Hepatocyte (in vitro differentiated cells): ENCODE measurements around the gene TBCD.

Source experiments
- EZH2 ChIP-seq: fragments of 200-600 bp; sonication (generic); IDR thresholded peaks from 2 replicates; pipeline ENCODE4 v1.6.1; 2016; ENCODE audit warnings: antibody characterized with exemption, mild to moderate bottlenecking, borderline replicate concordance
- EZH2phosphoT487 ChIP-seq: fragments of 200-600 bp; sonication (generic); IDR thresholded peaks from one replicate; pipeline ENCODE4 v1.6.1; 2018; ENCODE audit warnings: antibody characterized with exemption, mild to moderate bottlenecking, low read depth, moderate library complexity; ENCODE audit not compliant: unreplicated experiment, severe bottlenecking
- TF ChIP-seq, protein P1 (sequence below): fragments of 200-600 bp; sonication (generic); IDR thresholded peaks from 2 replicates; pipeline ENCODE4 v1.5.1; 2016; ENCODE audit warnings: antibody characterized with exemption, mild to moderate bottlenecking; ENCODE audit not compliant: poor library complexity

GRCh38 chr17:82815790-82816305 is 64.0 kb downstream of the TBCD start:
- TF ChIP-seq, protein P1, sequence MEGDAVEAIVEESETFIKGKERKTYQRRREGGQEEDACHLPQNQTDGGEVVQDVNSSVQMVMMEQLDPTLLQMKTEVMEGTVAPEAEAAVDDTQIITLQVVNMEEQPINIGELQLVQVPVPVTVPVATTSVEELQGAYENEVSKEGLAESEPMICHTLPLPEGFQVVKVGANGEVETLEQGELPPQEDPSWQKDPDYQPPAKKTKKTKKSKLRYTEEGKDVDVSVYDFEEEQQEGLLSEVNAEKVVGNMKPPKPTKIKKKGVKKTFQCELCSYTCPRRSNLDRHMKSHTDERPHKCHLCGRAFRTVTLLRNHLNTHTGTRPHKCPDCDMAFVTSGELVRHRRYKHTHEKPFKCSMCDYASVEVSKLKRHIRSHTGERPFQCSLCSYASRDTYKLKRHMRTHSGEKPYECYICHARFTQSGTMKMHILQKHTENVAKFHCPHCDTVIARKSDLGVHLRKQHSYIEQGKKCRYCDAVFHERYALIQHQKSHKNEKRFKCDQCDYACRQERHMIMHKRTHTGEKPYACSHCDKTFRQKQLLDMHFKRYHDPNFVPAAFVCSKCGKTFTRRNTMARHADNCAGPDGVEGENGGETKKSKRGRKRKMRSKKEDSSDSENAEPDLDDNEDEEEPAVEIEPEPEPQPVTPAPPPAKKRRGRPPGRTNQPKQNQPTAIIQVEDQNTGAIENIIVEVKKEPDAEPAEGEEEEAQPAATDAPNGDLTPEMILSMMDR, result no peak
- no peak for TF ChIP-seq EZH2
- TF ChIP-seq EZH2phosphoT487, result no peak
